Measurements from ENCODE around the gene BCL11B. TPM values are rescaled to one million over a fixed set of nuclear protein-coding genes. Genes with fewer than 3 reads are reported as not detected.

Gene BCL11B
- total RNA-seq, 1 donor from 2014 or later = 79.6 TPM

GRCh38 chr14:99147366-99147740 is 124.6 kb downstream of the BCL11B start:
- intact Hi-C loops (cut with micrococcal nuclease) = no loop called here

GRCh38 chr14:99146616-99147365 is 125.2 kb downstream of the BCL11B start:
- intact Hi-C loops (cut with micrococcal nuclease) = no loop called here

DNA sequence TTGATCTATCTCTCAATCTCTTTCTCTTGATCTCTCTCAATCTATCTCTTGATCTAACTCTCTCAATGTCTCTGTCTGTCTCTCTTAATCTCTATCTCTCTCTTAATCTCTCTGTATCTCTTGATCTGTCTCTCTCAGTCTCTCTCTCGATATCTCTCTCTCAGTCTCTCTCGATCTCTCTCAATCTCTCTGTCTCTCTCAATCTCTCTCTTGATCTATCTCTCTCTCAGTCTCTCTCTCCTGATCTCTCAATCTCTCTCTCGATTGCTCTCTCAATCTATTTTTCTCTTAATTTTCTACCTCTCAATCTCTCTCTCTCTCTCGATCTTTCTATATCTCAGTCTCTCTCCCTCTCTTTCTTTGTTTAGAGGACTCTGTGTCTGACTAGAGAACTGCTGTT is 126.7 kb downstream of the BCL11B start:
- intact Hi-C loops (cut with micrococcal nuclease) = no loop called here

GRCh38 chr14:99143793-99144192 is 128.2 kb downstream of the BCL11B start:
- intact Hi-C loops (cut with micrococcal nuclease) = no loop called here

DNA sequence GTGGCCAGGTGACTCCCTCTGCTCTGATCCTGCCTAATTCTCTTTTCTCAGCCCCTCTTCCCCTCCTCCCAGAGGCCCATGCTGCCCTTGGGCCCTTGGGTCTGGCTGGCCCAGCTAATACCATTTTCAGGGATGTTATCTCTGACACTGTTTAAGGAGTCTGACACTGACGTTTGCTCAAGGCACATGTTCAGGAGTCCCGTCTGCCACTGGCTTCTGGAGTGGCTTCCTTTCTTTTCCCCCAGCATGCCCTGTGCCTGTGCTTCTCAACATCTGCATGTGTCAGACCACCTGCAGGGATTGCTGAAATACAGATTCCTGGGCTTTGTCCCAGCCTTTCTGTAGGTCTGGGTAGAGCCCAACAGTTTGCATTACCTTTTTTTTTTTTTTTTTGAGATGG is 128.9 kb downstream of the BCL11B start:
- intact Hi-C loops (cut with micrococcal nuclease) = no loop called here

GRCh38 chr14:99141236-99141635 is 130.8 kb downstream of the BCL11B start:
- intact Hi-C loops (cut with micrococcal nuclease) = no loop called here

DNA sequence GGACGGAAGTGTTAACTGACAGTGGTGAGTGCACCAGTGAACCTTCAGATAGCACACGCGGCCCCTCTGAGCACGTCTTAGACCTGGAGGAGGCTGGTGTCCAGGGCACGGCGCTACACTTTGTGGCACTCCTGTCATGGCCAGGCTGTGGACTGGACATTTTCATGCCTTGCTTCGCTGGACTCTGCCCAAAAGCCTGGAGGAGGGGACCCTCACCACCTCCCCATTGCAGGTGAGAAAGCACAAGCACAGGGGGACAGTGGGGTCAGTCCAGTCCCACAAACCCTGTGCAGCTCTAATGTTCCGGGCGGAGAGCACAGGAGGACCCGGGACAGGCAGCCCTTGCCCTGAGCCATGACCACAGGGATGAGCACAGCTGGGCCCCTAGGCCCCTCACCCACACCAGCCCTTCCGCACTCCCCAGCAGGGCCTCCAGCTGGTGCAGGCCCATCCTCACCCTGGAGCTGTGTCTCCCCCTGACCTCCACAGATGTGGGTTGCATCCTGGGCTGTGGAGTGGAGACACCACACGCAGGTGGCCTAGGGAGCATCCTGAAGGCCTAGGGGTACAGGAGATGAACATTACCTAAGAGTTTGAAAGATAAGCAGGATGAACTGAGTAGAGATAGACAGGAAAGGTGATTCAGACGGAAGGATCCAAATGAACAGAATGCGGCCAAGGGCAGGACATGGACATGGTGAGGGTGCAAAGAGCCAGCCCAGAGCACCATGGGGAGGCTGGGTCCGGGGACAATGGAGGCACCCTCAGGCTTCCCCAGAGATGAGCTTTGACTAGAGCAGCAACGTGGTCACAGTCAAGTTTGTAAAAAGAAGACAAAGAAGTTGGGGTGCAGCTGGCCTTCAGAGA is 132.8 kb downstream of the BCL11B start:
- intact Hi-C loops (cut with micrococcal nuclease) = no loop called here

GRCh38 chr14:99137913-99138571 is 134.0 kb downstream of the BCL11B start:
- intact Hi-C loops (cut with micrococcal nuclease) = no loop called here

DNA sequence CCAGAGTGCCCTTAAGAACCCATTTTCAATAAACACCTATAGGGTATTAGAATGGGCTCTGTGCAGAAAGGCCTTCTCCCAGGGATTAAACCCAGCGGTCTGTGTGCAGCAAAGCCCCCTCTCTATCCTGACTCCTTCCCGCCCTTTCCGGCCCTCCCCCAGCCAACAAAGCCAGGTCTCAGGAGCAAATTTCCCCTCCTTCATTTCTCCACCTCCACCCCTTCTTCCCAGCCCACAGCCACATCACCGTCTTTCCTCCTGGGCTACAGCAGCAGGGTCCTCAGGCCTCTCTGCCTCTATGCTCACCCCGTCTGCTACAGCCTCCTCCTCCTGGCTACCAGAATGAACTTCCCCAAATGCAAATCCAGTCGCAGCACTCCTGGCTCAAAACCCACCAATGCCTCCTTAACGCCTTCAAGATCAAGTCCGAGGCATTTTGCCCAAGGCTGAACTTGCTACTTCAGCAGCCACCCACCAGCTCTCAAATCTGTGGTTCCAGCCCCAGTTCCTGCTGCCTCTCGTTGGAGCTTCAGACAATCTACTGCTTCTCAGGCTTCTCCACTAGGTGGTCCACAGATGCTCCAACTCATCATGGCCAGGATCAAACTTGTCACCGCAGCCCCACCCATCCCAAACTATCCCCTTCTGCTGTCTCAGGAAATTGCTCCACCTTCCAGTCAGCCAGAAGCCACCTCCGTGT is 134.8 kb downstream of the BCL11B start:
- intact Hi-C loops (cut with micrococcal nuclease) = no loop called here

- intact Hi-C loops (cut with micrococcal nuclease) = no loop called here
These were observed 135.6 kb downstream of the BCL11B start for GRCh38 chr14:99136401-99136800.

GRCh38 chr14:99136047-99136400 is 136.0 kb downstream of the BCL11B start:
- intact Hi-C loops (cut with micrococcal nuclease) = no loop called here

- intact Hi-C loops (cut with micrococcal nuclease) = no loop called here
These were observed 137.4 kb downstream of the BCL11B start for GRCh38 chr14:99134516-99135046.

GRCh38 chr14:99133636-99134515 is 138.1 kb downstream of the BCL11B start:
- intact Hi-C loops (cut with micrococcal nuclease) = no loop called here

GRCh38 chr14:99132821-99133635 is 139.0 kb downstream of the BCL11B start:
- intact Hi-C loops (cut with micrococcal nuclease) = no loop called here

GRCh38 chr14:99131632-99132271 is 140.2 kb downstream of the BCL11B start:
- intact Hi-C loops (cut with micrococcal nuclease) = no loop called here

DNA sequence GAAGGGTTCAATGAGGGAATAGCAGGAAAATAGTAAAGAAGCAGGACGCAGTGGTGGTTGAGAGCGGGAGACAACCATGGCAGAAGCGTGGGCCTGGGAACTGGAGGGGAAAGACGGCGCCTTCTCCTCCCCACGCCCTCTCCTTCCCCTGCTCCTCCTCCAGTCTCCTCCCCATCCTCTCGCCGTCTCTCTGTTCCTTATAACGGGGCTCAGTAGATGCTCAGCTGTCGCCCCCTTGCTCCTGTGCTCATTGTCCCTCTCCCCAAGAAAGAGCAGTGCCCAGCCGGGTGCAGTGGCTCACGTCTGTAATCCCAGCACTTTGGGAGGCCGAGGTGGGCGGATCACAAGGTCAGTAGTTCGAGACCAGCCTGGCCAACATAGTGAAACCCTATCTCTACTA is 142.0 kb downstream of the BCL11B start:
- intact Hi-C loops (cut with micrococcal nuclease) = no loop called here

GRCh38 chr14:99129211-99129696 is 142.7 kb downstream of the BCL11B start:
- intact Hi-C loops (cut with micrococcal nuclease) = no loop called here

DNA sequence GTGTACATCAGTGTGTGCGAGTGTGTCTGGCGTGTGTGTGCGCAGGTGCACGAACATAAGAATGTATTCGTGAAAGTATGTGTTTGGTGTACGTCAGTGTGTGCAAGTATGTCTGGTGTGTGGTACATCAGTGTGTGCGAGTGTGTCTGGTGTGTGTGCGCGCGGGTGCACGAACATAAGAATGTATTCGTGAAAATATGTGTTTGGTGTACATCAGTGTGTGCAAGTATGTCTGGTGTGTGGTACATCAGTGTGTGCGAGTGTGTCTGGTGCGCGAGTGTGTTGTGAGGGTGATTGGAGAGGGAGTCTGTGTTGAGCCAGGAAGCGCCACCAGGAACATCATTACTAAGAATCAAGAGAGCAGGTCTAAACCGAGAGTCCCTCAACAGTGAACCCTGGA is 143.8 kb downstream of the BCL11B start:
- intact Hi-C loops (cut with micrococcal nuclease) = no loop called here

- intact Hi-C loops (cut with micrococcal nuclease) = no loop called here
These were observed 144.3 kb downstream of the BCL11B start for GRCh38 chr14:99127651-99128167.

Measured in T-helper 2 cell treated with Interferon-gamma antibody and Interleukin-4, amounts not matched to agents 100 ng/mL and 5 ng/mL, for 36 hours (primary cell).